ENCODE data around the gene OR2A25.
"Not testable (repeated sequence)": the region's sequence is repeated elsewhere in the genome, so short reads cannot be mapped to it uniquely, and the experiment has no call there.

The OR2A25 gene

DNA sequence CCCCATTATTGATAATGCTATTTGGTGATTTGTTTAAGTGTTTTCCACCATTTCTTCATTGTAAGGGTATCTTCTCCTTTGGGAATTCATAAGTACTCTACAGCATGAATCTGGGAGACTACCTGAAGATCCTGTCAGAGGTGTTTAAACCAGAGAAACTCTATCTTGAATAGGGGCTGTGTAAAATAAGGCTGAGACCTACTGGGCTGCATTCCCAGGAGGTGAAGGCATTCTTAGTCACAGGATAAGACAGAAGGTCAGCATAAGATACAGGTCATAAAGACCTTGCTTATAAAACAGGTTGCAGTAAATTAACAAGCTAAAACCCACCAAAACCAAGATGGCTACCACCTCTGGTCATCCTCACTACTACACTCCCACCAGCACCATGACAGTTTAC lies 34.2 kb upstream of the OR2A25 start:
- Histone ChIP-seq H3K27me3 (ENCODE audit: control insufficient read depth, insufficient read depth, low read length) (no peaks in the 10 kb centered on the region), H3K4me1 (ENCODE audit: control insufficient read depth, insufficient read depth, low read length) (no peaks in the 10 kb centered on the region), H3K36me3 (ENCODE audit: control insufficient read depth, insufficient read depth, low read length) (no peaks in the 10 kb centered on the region), H3K9me3 (ENCODE audit: control insufficient read depth, insufficient read depth, low read length) (no peaks in the 10 kb centered on the region), H3K9ac (ENCODE audit: low read depth, low read length) (no peak overlapping the region), H3K4me3 (ENCODE audit: low read depth, low read length) (no peak overlapping the region)

DNA sequence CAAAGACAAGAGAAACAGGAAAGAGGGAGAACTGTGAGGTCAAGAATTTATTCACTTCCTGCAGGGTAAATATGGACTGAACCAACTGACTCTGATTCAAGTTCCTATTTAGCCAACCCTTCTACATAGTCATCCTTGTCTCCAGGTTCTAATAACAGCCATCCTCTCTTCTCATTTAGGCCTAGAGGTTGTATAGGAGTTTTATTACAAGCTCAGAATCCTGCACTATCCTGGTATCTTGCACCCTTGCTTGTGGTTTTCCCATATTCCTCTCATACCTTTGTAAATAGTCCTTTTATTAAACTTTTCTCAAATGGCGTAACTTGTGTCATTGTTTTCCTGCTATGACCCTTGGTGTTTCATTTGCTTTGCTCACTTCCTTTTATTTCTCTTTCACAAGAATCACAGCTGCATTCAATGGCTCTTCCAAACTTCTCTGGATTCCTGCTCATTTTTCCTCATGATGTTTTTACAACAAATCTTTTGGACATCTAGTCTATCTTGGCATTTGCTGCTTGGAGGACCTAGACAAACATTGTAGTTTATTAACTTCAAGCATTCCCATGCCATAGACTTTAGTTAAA lies 33.2 kb upstream of the OR2A25 start:
- H3K36me3 ChIP-seq (ENCODE audit: control insufficient read depth, insufficient read depth, low read length) = no peaks in the 10 kb centered on the region
- H3K27me3 ChIP-seq (ENCODE audit: control insufficient read depth, insufficient read depth, low read length) = no peaks in the 10 kb centered on the region
- H3K4me1 ChIP-seq (ENCODE audit: control insufficient read depth, insufficient read depth, low read length) = no peaks in the 10 kb centered on the region
- no peak overlapping the region for H3K9ac ChIP-seq (ENCODE audit: low read depth, low read length)
- H3K9me3 ChIP-seq (ENCODE audit: control insufficient read depth, insufficient read depth, low read length) = no peaks in the 10 kb centered on the region
- H3K4me3 ChIP-seq (ENCODE audit: low read depth, low read length) = no peak overlapping the region

DNA sequence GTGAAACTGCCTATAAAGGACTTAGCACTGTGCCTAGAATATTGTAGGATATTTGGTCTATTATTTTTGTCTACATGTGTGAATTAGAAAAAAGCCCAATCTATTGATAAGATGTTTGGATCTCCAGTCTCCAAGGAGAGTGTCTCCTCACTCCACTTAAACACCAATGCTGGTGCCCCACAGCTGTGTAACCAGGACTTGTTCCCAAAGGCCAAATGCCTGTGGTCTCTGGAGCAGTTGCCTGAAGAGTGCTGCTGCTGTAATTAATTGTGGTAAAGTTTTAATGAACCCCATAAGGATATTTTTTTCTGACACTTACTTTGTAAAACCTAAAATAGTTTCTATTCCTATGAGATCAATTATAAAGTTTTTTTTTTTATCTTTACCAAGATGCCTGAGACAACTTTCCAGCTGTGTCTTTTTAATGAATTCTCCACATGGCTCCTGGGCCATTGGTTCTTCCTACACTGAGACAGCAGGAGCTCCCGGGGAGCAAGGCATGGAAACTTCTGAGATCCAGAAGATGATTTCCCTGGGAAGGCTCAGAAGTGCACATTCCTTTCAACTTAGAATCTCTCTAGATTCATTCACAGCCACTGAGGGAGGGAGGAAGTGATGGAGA lies 32.1 kb upstream of the OR2A25 start:
- Histone ChIP-seq H3K9ac (ENCODE audit: low read depth, low read length) (no peak overlapping the region), H3K4me1 (ENCODE audit: control insufficient read depth, insufficient read depth, low read length) (no peaks in the 10 kb centered on the region), H3K36me3 (ENCODE audit: control insufficient read depth, insufficient read depth, low read length) (no peaks in the 10 kb centered on the region), H3K27me3 (ENCODE audit: control insufficient read depth, insufficient read depth, low read length) (no peaks in the 10 kb centered on the region), H3K9me3 (ENCODE audit: control insufficient read depth, insufficient read depth, low read length) (no peaks in the 10 kb centered on the region), H3K4me3 (ENCODE audit: low read depth, low read length) (no peak overlapping the region)

DNA sequence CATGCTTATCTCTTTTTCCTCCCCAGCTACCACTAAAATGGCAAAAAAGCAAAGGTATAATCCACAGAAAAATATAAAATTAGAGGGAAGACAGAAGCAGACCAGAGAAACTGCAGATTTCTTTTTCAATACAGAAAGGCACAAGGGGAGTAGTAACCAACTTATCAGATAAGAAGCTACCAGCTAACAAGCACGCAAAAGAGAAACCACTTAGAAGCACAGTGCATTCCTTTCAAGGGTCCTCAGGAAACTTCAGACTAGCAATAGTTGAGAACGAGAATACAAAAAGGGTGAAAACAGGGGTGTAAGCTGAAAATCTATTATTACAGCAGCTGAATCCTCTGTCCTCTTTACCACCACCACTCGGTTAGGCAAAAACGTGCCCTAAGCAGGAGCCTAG lies 30.7 kb upstream of the OR2A25 start:
- Histone ChIP-seq H3K27me3 (ENCODE audit: control insufficient read depth, insufficient read depth, low read length) (no peaks in the 10 kb centered on the region), H3K9ac (ENCODE audit: low read depth, low read length) (no peak overlapping the region), H3K4me3 (ENCODE audit: low read depth, low read length) (no peak overlapping the region), H3K4me1 (ENCODE audit: control insufficient read depth, insufficient read depth, low read length) (no peaks in the 10 kb centered on the region), H3K9me3 (ENCODE audit: control insufficient read depth, insufficient read depth, low read length) (no peaks in the 10 kb centered on the region), H3K36me3 (ENCODE audit: control insufficient read depth, insufficient read depth, low read length) (no peaks in the 10 kb centered on the region)

DNA sequence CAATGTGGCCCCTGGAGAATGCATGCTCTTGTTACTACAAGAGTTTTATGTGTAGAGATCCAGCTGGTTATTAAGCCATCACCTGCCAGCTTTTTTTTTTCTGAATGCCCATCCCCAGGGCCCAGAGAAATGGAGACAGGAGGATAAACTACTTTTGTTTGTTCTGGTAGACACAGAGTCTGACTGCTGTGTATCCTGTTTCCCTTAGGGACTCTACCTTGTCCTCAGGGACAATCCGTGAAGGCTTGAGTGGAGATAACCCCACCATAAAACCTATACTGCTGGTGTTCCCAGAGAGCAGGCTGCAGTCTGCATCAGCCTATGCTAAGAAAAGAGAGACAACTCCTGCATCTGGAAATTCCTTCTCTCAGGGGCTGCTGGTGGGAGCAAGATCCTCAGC lies 21.0 kb upstream of the OR2A25 start, which contains the start of gene OR2A5:
Gene OR2A5, plus strand, starts transcription at position 301 of the 400 bp plus-strand sequence. CDS start 1,454 bp downstream, outside the sequence.
- Histone ChIP-seq H3K27me3 (ENCODE audit: control insufficient read depth, insufficient read depth, low read length) (no peaks in the 10 kb centered on the region), H3K4me1 (ENCODE audit: control insufficient read depth, insufficient read depth, low read length) (no peaks in the 10 kb centered on the region), H3K36me3 (ENCODE audit: control insufficient read depth, insufficient read depth, low read length) (no peaks in the 10 kb centered on the region), H3K9ac (ENCODE audit: low read depth, low read length) (no peak within 1 kb of the TSS), H3K4me3 (ENCODE audit: low read depth, low read length) (no peak within 1 kb of the TSS), H3K9me3 (ENCODE audit: control insufficient read depth, insufficient read depth, low read length) (no peaks in the 10 kb centered on the region)

DNA sequence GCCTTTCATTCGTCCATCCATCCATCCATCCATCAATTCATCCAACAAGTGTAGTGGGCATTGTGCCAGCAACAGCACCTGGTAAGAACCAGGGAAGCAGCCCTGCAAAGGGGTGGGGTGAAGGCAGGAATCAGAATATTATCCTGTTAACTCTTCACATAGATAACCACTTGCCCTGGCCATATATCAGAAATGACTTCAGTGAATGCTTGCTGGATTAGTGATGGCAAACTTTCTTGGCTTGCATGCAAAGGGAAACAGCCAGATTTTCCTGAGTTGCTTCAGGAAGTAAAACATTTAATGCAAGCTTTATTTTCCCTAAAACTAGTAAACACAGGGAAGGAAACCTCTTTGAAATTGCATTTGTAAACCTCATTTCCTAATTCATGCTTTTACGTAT lies 20.1 kb upstream of the OR2A25 start:
- Histone ChIP-seq H3K27me3 (ENCODE audit: control insufficient read depth, insufficient read depth, low read length) (no peaks in the 10 kb centered on the region), H3K36me3 (ENCODE audit: control insufficient read depth, insufficient read depth, low read length) (no peaks in the 10 kb centered on the region), H3K9ac (ENCODE audit: low read depth, low read length) (no peak overlapping the region), H3K4me1 (ENCODE audit: control insufficient read depth, insufficient read depth, low read length) (no peaks in the 10 kb centered on the region), H3K4me3 (ENCODE audit: low read depth, low read length) (no peak overlapping the region), H3K9me3 (ENCODE audit: control insufficient read depth, insufficient read depth, low read length) (no peaks in the 10 kb centered on the region)

DNA sequence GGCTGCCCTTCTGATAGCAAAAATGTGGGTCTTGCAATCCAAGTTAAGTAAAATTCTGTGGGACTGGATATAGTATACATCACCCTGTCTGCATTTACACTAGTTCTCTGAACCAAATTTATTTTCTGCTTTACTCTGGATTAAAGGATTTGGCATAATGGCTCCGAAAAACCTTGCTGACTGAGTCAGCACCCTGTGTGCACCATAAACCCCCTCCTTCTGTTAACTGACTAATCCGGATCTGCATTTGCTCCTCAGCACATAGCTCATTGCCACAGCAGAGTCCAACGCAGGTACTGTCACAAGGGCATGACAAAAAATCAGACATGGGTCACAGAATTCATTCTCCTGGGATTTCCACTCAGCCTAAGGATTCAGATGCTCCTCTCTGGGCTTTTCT lies 19.5 kb upstream of the OR2A25 start:
- H3K27me3 ChIP-seq (ENCODE audit: control insufficient read depth, insufficient read depth, low read length) = no peaks in the 10 kb centered on the region
- H3K9ac ChIP-seq (ENCODE audit: low read depth, low read length) = no peak overlapping the region
- no peak overlapping the region for H3K4me3 ChIP-seq (ENCODE audit: low read depth, low read length)
- no peaks in the 10 kb centered on the region for H3K36me3 ChIP-seq (ENCODE audit: control insufficient read depth, insufficient read depth, low read length)
- no peaks in the 10 kb centered on the region for H3K9me3 ChIP-seq (ENCODE audit: control insufficient read depth, insufficient read depth, low read length)
- no peaks in the 10 kb centered on the region for H3K4me1 ChIP-seq (ENCODE audit: control insufficient read depth, insufficient read depth, low read length)

DNA sequence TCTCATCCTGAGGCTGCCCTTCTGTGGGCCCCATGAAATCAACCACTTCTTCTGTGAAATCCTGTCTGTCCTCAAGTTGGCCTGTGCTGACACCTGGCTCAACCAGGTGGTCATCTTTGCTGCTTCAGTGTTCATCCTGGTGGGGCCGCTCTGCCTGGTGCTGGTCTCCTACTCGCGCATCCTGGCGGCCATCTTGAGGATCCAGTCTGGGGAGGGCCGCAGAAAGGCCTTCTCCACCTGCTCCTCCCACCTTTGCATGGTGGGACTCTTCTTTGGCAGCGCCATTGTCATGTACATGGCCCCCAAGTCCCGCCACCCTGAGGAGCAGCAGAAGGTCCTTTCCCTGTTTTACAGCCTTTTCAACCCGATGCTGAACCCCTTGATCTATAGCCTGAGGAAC lies 18.7 kb upstream of the OR2A25 start:
- not testable (repeated sequence) for H3K36me3 ChIP-seq (ENCODE audit: control insufficient read depth, insufficient read depth, low read length); H3K4me1 ChIP-seq (ENCODE audit: control insufficient read depth, insufficient read depth, low read length); H3K27me3 ChIP-seq (ENCODE audit: control insufficient read depth, insufficient read depth, low read length); H3K9me3 ChIP-seq (ENCODE audit: control insufficient read depth, insufficient read depth, low read length); H3K9ac ChIP-seq (ENCODE audit: low read depth, low read length); H3K4me3 ChIP-seq (ENCODE audit: low read depth, low read length)

DNA sequence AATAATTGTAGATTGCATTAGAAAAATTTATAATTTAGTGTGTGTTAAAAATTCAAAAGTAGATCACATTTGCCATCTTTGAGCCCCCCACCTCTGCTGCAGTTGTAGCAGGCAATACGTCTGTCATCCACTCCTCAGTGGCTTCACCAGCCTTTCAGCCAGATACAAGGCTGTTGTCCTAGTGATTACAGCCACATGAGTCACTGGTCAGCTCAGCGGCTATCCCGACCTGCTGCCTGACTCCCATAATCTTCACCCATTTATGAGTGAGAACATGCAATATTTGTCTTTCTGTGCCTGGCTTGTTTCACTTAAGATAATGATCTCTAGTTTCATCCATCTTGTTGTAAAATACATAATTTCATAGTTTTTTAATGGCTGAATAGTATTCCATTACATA lies 11.7 kb upstream of the OR2A25 start:
- Histone ChIP-seq H3K9ac (ENCODE audit: low read depth, low read length) (no peak overlapping the region), H3K36me3 (ENCODE audit: control insufficient read depth, insufficient read depth, low read length) (no peaks in the 10 kb centered on the region), H3K4me1 (ENCODE audit: control insufficient read depth, insufficient read depth, low read length) (no peaks in the 10 kb centered on the region), H3K27me3 (ENCODE audit: control insufficient read depth, insufficient read depth, low read length) (no peaks in the 10 kb centered on the region), H3K9me3 (ENCODE audit: control insufficient read depth, insufficient read depth, low read length) (no peaks in the 10 kb centered on the region), H3K4me3 (ENCODE audit: low read depth, low read length) (no peak overlapping the region)

DNA sequence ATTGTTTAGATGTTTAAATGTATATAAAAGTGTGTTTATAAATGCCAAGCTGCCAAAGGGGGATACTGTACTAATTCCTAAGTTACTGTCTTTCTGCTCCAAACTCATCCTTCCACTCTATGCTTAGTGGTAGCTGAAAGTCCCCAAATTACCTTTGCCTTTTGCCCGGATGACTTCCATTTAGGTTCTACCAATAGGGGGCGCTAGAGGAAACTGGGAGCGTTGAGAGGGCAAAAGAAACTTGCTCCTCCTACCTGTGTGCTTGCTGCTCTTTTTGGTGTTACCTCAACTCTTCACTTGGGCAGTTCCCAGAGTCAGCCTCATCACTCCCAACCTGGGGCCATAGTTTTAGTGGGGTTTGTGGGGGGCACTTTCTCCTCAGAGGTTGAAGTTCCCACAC lies 5.9 kb upstream of the OR2A25 start:
- Histone ChIP-seq H3K9ac (ENCODE audit: low read depth, low read length) (no peak overlapping the region), H3K36me3 (ENCODE audit: control insufficient read depth, insufficient read depth, low read length) (no peaks in the 10 kb centered on the region), H3K9me3 (ENCODE audit: control insufficient read depth, insufficient read depth, low read length) (no peaks in the 10 kb centered on the region), H3K27me3 (ENCODE audit: control insufficient read depth, insufficient read depth, low read length) (no peaks in the 10 kb centered on the region), H3K4me1 (ENCODE audit: control insufficient read depth, insufficient read depth, low read length) (no peaks in the 10 kb centered on the region), H3K4me3 (ENCODE audit: low read depth, low read length) (no peak overlapping the region)

DNA sequence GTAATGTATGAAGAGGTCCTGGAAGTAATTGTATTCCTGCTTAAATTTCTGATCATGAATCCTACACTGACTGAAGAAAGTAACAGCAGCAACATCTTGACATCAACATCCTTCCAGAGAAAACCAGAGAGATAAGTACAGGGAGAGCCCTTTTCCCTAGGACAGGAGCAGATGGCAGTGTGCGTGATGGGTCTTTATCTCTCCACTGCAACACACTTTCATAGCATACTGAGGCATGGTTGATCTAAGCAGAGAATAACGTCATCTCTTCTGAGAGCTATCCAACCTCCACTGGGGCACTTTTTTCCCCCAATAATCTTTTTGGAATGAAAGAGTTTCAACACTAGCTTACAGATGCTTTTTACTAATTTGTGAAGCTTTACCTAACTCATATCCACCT lies 342 bp downstream of the OR2A25 start:
- Histone ChIP-seq H3K4me3 (ENCODE audit: low read depth, low read length) (no peak overlapping the region), H3K9ac (ENCODE audit: low read depth, low read length) (no peak overlapping the region), H3K4me1 (ENCODE audit: control insufficient read depth, insufficient read depth, low read length) (no peaks in the 10 kb centered on the region), H3K27me3 (ENCODE audit: control insufficient read depth, insufficient read depth, low read length) (no peaks in the 10 kb centered on the region), H3K9me3 (ENCODE audit: control insufficient read depth, insufficient read depth, low read length) (no peaks in the 10 kb centered on the region), H3K36me3 (ENCODE audit: control insufficient read depth, insufficient read depth, low read length) (no peaks in the 10 kb centered on the region)

DNA sequence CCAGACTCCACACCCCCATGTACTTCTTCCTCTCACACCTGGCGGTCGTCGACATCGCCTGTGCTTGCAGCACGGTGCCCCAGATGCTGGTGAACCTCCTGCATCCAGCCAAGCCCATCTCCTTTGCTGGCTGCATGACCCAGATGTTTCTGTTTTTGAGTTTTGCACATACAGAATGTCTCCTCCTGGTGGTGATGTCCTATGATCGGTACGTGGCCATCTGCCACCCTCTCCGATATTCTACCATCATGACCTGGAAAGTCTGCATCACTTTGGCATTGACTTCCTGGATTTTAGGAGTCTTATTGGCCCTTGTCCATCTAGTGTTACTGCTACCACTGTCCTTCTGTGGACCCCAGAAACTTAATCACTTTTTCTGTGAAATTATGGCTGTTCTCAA lies 4.8 kb downstream of the OR2A25 start:
- Histone ChIP-seq H3K4me3 (ENCODE audit: low read depth, low read length) (no peak overlapping the region), H3K27me3 (ENCODE audit: control insufficient read depth, insufficient read depth, low read length) (no peaks in the 10 kb centered on the region), H3K36me3 (ENCODE audit: control insufficient read depth, insufficient read depth, low read length) (no peaks in the 10 kb centered on the region), H3K9me3 (ENCODE audit: control insufficient read depth, insufficient read depth, low read length) (no peaks in the 10 kb centered on the region), H3K4me1 (ENCODE audit: control insufficient read depth, insufficient read depth, low read length) (no peaks in the 10 kb centered on the region), H3K9ac (ENCODE audit: low read depth, low read length) (no peak overlapping the region)
